ENCODE data around the gene ARHGAP9.

ARHGAP9 gene

DNA sequence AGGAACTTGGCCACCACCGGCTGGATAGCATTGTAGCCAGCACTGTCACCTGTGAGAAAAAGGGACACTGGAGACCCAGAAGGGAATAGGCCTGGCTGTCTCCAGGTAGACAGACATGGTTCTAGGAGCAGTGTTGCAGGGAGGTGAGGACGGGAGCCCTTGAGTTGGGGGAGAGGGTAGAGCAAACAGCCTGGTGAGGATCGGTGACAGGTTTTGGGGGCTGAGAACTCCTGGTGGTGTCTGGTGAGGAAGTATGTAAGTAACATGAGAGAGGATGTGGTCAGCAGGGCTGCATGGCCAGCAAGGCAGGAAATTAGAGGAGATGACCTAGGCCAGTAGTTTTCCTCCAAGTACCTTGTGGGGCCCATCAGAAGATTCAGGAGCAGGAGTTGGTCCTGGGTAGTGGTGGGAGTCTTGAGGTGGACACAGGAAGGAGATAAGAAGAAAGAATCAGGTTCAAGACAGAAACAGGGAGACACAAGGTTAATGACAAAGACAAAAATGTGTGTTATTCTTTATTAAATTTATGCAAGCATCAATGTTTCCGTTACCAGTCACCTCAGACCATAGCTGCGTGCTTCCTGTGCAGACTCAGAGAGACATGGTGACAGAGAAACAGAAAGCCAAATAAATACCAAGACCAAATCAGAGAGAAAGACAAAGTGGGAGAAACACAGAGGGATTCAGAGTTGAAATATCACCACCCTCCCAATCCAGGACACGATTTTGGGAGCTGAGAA is at the start of gene ARHGAP9:
TSS of gene ARHGAP9 (minus strand) at position 491 of the 740 bp plus-strand sequence. CDS start at position 31, 460 bp downstream.
- no peak within 1 kb of the TSS for H3K4me3 ChIP-seq (ENCODE audit: control insufficient read depth, low read depth, low read length)
- no peak for DNase-seq (ENCODE audit: low read depth)
- TF ChIP-seq, protein P1, sequence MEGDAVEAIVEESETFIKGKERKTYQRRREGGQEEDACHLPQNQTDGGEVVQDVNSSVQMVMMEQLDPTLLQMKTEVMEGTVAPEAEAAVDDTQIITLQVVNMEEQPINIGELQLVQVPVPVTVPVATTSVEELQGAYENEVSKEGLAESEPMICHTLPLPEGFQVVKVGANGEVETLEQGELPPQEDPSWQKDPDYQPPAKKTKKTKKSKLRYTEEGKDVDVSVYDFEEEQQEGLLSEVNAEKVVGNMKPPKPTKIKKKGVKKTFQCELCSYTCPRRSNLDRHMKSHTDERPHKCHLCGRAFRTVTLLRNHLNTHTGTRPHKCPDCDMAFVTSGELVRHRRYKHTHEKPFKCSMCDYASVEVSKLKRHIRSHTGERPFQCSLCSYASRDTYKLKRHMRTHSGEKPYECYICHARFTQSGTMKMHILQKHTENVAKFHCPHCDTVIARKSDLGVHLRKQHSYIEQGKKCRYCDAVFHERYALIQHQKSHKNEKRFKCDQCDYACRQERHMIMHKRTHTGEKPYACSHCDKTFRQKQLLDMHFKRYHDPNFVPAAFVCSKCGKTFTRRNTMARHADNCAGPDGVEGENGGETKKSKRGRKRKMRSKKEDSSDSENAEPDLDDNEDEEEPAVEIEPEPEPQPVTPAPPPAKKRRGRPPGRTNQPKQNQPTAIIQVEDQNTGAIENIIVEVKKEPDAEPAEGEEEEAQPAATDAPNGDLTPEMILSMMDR (IDR thresholded peaks at IDR 0.05; ENCODE audit: control insufficient read depth, insufficient read depth, low read depth, low read length, missing control alignments) = no peak

DNA sequence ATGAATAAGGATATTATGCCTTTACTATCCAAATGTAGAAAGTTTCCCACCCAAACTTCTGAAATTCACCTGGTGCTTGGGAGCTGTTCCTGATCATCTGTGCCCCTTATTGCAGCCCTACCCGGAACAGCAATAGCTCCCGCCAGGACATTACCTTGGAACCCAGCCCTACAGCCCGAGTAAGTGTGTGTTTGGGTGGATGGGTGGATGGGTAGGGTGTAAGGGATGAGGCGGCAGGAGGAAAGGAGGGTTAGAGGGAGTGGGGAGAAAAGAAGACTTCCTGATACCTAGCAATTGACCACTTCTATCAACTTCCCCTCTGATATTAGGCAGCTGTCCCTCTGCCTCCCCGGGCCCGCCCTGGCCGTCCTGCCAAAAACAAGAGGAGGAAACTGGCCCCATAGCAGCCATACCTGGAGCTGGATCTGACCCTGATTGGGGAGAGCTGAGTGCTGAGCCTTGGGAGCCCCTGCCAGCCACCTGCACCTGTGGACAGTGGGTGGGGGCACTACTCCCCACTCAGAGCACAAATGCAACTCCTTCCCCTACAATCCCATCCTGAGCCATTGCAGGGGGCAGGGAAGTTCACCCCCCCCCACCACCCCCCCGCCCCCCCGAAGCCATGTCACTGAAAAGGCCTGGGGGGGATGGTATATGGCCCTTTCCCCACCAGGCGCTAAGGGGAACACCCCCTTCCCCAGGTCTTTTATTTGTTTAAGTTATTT is 49.3 kb upstream of the ARHGAP9 start:
- H3K4me3 ChIP-seq (ENCODE audit: control insufficient read depth, low read depth, low read length) = no peak overlapping the region
- DNase-seq (ENCODE audit: low read depth) = no peak
- TF ChIP-seq, protein P1 (IDR thresholded peaks at IDR 0.05; ENCODE audit: control insufficient read depth, insufficient read depth, low read depth, low read length, missing control alignments) = no peak

DNA sequence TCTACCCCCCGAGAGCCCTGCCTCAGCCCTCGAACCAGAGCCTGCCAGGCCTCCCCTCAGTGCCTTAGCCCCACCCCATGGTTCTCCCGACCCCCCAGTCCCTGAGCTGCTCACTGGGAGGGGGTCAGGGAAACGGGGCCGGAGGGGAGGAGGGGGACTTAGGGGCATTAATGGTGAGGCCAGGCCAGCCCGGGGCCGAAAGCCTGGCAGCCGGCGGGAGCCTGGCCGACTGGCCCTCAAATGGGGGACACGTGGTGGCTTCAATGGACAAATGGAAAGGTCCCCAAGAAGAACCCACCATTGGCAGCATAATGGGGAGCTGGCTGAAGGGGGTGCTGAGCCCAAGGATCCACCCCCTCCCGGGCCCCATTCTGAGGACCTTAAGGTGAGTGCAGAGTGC is 48.5 kb upstream of the ARHGAP9 start:
- no peak for DNase-seq (ENCODE audit: low read depth)
- H3K4me3 ChIP-seq (ENCODE audit: control insufficient read depth, low read depth, low read length) = no peak overlapping the region
- TF ChIP-seq, protein P1 (IDR thresholded peaks at IDR 0.05; ENCODE audit: control insufficient read depth, insufficient read depth, low read depth, low read length, missing control alignments) = no peak

DNA sequence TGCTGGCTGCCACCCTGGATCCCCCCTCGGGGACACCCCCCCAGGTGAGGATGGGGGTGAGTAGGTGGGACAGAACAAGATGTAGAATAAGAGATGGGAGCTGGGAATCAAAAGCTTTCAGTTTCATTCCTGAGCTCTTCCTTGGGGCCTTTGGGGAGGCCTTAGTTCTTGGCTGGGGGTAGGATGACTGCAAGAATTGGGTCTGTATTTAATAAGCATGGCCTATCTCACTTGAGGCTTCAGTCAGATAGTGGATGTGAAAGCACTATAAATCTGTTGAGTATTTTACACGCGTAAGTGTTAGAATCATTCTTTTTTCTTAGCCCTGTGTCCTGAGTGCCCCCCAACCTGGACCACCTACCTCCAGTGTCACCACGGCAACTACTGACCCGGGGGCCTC is 47.5 kb upstream of the ARHGAP9 start:
- no peak overlapping the region for H3K4me3 ChIP-seq (ENCODE audit: control insufficient read depth, low read depth, low read length)
- no peak for DNase-seq (ENCODE audit: low read depth)
- TF ChIP-seq, protein P1 (IDR thresholded peaks at IDR 0.05; ENCODE audit: control insufficient read depth, insufficient read depth, low read depth, low read length, missing control alignments) = no peak

DNA sequence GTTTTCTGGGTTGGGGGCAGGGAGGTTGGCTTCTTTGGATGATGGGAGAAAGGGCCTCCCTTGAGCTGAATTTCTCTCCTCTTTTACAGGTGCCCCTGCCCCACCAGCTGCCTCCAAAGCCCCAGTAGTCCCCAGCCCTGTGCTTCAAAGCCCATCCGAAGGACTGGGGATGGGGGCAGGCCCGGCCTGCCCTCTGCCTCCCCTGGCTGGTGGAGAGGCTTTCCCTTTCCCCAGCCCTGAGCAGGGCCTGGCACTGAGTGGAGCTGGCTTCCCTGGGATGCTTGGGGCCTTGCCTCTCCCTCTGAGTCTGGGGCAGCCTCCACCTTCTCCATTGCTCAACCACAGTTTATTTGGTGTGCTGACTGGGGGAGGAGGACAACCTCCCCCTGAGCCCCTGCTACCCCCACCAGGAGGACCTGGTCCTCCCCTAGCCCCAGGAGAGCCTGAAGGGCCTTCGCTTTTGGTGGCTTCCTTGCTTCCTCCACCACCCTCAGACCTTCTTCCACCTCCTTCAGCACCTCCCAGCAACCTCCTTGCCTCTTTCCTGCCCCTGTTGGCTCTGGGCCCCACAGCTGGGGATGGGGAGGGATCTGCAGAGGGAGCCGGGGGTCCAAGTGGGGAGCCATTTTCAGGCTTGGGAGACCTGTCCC is 46.9 kb upstream of the ARHGAP9 start:
- TF ChIP-seq, protein P1 (IDR thresholded peaks at IDR 0.05; ENCODE audit: control insufficient read depth, insufficient read depth, low read depth, low read length, missing control alignments) = no peak
- DNase-seq (ENCODE audit: low read depth) = no peak
- no peak overlapping the region for H3K4me3 ChIP-seq (ENCODE audit: control insufficient read depth, low read depth, low read length)

DNA sequence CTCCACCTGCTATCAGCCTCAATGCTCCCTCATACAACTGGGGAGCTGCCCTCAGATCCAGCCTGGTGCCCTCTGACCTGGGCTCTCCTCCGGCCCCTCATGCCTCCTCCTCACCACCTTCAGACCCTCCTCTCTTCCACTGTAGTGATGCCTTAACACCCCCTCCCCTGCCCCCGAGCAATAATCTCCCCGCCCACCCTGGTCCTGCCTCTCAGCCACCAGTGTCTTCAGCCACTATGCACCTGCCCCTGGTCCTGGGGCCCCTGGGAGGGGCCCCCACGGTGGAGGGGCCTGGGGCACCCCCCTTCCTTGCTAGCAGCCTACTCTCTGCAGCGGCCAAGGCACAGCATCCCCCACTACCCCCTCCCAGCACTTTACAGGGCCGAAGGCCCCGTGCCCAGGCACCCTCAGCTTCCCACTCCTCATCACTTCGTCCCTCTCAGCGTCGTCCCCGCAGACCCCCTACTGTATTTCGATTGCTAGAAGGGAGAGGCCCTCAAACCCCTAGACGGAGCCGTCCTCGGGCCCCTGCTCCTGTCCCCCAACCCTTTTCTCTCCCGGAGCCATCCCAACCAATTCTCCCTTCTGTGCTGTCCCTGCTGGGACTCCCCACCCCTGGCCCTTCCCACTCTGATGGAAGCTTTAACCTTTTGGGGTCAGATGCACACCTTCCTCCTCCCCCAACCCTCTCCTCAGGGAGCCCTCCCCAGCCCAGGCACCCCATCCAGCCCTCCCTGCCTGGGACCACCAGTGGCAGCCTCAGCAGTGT is 46.1 kb upstream of the ARHGAP9 start:
- no peak for DNase-seq (ENCODE audit: low read depth)
- H3K4me3 ChIP-seq (ENCODE audit: control insufficient read depth, low read depth, low read length) = no peak overlapping the region
- TF ChIP-seq, protein P1 (IDR thresholded peaks at IDR 0.05; ENCODE audit: control insufficient read depth, insufficient read depth, low read depth, low read length, missing control alignments) = no peak
